Heart left ventricle (tissue), 13 donors: Measurements from ENCODE around the gene RREB1.

Experiments
- CTCF ChIP-seq, 12 donors: fragments of 200-600 bp; sonication (generic) in 4 of 12; IDR thresholded peaks; one replicate each; pipeline versions ENCODE4 v1.5.0 to v1.8.0; 2018 to 2022; ENCODE audit warnings: antibody characterized with exemption in 12 of 12, mild to moderate bottlenecking in 5 of 12
- POLR2A ChIP-seq, 2 donors: fragments of 450-650 bp; IDR thresholded peaks; one replicate each; pipeline ENCODE4 v1.6.1; 2017; ENCODE audit warnings: antibody characterized with exemption in 2 of 2, mild to moderate bottlenecking in 2 of 2, moderate library complexity in 2 of 2
- donor health status: ischemic (EF 13 %, LVEDD 7.1; RV severe dilation, severe dysfunction).
- donor health status: DM: no; HTN: yes; CAD: no.
- donor health status: DM: no; HTN: no; CAD: no.
- donor health status: ischemic (EF 25% LVEDD 6.9; RV normal size, moderate dysfunction).
- donor health status: ischemic (EF 25% LVEDD 5.7; RV mildly dilated, moderate dysfunction).
- donor health status: ischemic (EF 35%, LVEDD 5.7; RV mildly dilated, moderate dysfunction).
- donor health status: nonischemic (EF 11% LVEDD 7.7; RV severe dilation, severe dysfunction).
- donor health status: DM: yes; HTN: yes; CAD: no.
- donor health status: PGD.
- donor health status: ischemic (EF 29% LVEDD 5.4; RV normal size, mild dysfunction).
- donor health status: nonischemic (EF 23%, LVEDD 6.1; RV moderate dilation, normal function).

- no peak for TF ChIP-seq CTCF (IDR thresholded peaks at IDR 0.05)
- no peak for TF ChIP-seq POLR2A (IDR thresholded peaks at IDR 0.05)
These were observed 110.7 kb downstream of the RREB1 start for GRCh38 chr6:7218406-7218988.
